GM10266 (cell line): ENCODE results near the gene PCDH9.

Source experiments
- DNase-seq: peaks from one replicate; pipeline ENCODE4 v3.0.0; 2012; ENCODE audit errors: extremely low spot score
- TF ChIP-seq, protein P1 (sequence below): IDR thresholded peaks from 2 replicates; pipeline ENCODE4 v1.5.1; 2012; ENCODE audit warnings: mild to moderate bottlenecking, low read depth; ENCODE audit not compliant: control insufficient read depth, insufficient read depth; ENCODE audit errors: missing control alignments

The PCDH9 gene

DNA sequence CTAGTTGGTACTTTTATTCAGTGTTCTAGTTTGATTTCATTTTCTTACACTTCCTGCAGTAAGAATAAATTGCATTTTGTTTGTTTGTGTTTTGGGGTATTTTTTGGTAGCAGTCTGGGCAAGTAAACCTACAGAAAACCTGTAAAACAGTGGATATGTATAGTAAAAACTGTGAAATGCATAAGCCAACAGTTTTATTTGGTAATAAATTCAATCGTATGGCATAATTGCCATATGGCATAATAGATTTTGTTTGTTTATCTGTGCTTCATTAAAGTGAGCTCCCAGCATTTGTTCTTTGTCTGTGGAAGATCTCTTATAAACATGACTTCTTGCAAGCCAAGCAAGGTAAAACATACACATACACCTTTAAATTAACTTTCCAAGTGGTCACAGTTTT lies 111.9 kb downstream of the PCDH9 start:
- DNase-seq: no peak
- TF ChIP-seq, protein P1, sequence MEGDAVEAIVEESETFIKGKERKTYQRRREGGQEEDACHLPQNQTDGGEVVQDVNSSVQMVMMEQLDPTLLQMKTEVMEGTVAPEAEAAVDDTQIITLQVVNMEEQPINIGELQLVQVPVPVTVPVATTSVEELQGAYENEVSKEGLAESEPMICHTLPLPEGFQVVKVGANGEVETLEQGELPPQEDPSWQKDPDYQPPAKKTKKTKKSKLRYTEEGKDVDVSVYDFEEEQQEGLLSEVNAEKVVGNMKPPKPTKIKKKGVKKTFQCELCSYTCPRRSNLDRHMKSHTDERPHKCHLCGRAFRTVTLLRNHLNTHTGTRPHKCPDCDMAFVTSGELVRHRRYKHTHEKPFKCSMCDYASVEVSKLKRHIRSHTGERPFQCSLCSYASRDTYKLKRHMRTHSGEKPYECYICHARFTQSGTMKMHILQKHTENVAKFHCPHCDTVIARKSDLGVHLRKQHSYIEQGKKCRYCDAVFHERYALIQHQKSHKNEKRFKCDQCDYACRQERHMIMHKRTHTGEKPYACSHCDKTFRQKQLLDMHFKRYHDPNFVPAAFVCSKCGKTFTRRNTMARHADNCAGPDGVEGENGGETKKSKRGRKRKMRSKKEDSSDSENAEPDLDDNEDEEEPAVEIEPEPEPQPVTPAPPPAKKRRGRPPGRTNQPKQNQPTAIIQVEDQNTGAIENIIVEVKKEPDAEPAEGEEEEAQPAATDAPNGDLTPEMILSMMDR: no peak

DNA sequence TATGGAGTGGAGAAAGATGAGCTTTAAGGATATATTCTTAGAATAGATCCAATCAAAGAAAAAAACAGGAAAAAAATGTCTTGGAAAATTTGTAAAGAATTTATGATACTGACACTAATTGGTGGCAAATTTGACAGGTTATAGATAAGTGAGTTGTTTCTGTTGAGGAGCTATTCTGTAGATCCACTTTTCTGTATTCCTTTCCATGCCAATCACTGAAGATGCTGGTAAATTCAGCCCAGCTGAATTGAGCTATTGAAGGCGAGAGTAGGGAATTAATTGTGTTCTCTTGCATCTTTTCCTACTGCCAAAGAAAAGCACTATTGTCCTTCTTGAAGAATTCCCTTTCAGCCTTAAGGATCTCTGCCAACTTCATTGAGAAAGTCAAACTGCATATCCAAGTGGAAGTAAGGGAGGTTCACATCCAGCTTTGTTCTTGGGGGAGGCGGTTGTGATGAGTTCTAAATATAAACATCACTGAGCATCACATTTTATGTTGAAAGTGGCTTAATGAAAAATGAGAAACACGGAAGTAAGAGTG lies 113.1 kb downstream of the PCDH9 start:
- DNase-seq: no peak
- TF ChIP-seq, protein P1: no peak

DNA sequence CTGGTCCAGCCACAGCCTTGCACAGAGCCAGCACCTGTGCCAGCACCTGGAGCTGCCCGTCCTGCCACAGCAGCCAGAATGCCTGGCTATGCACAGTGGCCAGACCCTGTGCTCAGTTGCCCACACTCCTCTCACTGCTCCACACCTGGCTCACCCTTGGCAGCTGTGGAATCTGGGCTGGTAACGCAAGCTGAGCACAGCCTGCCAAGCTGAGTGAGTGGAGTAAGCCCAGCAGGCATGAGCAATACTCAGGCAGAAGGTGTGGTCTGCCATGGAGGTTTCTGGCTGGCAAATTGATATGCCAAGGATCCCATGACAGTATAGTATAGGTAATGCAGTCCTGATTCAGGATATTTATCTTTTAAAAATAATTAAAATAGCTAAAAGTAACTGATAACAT lies 122.2 kb downstream of the PCDH9 start:
- no peak for DNase-seq
- TF ChIP-seq, protein P1: no peak

DNA sequence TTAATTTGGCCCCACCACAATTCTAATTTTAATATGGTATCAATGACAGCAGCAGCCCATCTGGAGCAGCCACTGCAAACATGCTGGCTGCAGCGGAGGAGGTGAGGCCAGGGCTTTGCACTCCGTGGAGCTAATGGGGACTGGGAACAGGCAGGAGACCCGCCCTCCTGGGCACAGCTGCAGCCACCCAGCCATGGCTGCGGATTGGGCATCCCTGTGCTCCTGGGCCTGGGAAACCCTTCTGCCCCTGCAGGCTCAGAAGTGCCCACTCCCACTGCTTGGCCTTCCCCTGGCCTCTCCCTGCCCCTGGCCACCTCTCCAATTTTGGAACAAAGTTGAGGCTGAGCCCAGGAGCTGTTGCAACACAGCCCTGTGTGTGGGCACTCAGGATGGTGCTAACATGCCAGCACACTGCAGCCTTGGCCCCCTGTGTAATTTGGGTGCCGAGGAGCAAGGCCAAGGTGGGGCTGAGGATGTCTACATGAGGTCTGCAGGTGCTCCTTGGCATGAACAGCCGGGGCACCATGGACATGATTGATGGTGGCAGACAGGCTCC lies 123.6 kb downstream of the PCDH9 start:
- TF ChIP-seq, protein P1: no peak
- DNase-seq: no peak

DNA sequence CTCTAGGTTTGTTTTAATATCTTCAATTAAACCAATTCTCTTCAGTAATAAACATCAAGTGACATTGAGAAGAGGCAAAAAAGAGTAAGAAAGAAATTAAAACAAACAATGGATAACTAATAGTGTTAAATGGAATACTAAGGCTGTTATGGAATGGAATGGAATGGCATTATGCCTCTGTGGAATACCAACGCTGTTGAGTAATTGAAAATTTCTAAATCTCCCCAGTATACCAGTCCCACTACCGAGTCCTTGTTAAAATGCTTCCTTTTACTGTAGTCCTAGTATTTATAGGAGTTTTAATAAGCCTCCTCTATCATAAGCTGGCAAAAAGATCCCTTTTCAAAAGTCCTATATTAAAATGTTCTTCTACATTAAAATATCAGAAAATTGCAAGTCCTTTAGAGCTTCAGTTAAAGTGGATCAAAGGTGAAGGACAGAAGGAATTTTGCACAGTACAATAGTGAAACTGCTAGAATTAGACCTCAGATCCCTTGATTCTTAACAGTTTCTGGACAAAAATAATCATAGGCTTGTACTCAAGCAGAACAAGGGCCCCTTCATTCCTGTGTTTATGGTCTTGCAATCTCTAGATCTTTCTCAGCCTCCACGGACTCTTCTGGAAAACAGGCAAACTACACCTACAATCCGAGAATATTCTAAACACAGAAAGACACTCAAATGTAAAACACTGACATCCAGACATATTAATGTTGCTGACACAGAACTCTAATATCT lies 128.2 kb downstream of the PCDH9 start:
- no peak for DNase-seq
- TF ChIP-seq, protein P1: no peak

DNA sequence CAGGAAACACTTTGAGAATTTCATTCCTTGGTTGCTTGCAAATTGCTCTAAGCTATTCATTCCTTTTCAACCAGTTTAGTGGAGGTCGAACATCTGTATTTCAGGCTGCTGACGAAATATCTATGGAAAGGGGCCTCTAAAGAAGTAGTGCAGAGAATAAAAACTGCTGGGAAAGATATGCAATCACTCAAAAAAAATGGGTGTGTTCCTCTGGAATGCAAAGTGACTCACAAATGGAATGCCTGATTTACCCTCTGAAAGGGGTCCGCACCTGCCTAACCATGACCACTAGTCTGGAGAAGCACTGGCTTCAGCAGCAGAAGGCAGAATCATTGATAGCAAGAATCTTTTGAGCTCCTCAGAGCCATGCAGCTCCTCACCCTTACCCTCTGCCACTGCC lies 129.4 kb downstream of the PCDH9 start:
- TF ChIP-seq, protein P1: no peak
- DNase-seq: no peak

DNA sequence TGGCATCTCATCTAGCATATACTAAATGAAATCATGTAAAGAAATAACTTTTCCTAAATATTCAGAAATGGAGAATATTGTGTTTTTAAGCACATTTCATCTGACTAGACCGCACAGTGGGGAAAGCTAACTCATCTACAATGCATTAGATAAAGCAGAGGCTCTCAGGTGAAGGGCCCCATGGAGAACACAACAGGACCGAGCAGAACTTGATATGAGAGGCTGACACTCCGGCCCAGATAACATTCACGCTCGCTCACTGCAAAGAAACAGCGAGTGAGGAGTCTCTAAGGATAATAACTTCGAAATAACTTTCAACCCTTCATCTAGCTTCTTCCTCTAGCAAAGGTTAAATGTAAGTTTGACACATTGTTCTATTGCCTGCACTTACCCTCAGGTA lies 130.6 kb downstream of the PCDH9 start:
- no peak for DNase-seq
- TF ChIP-seq, protein P1: no peak
